RKO (cell line): Measurements from ENCODE around the gene ALKBH6.
"Not testable (repeated sequence)": the region's sequence is repeated elsewhere in the genome, so short reads cannot be mapped to it uniquely, and the experiment has no call there.

Experiments used
- DNase-seq: peaks from one replicate; pipeline ENCODE4 v3.0.0-alpha.2; 2016; ENCODE audit warnings: low spot score

ALKBH6 gene

GRCh38 chr19:36014012-36014924 lies at the start of gene ALKBH6:
ALKBH6 (minus strand) TSS chr19:36014213; CDS start chr19:36013397, 816 bp downstream.
- peak; percentile 99 for DNase-seq

- no peak for DNase-seq
Measured at GRCh38 chr19:36061367-36061766, 47.4 kb upstream of the ALKBH6 start.

- DNase-seq: peak; percentile 39
Measured at GRCh38 chr19:36060430-36060829, 46.4 kb upstream of the ALKBH6 start.

- no peak for DNase-seq
Measured at GRCh38 chr19:36059180-36059910, 45.3 kb upstream of the ALKBH6 start.

- no peak for DNase-seq
Measured at GRCh38 chr19:36058481-36059179, 44.6 kb upstream of the ALKBH6 start.

- peak; percentile 91 for DNase-seq
Measured at GRCh38 chr19:36054733-36055686, 41.0 kb upstream of the ALKBH6 start, which contains the start of gene WDR62. WDR62 (plus strand) TSS chr19:36054897; CDS start chr19:36054972, 75 bp downstream.

- peak; percentile 99 for DNase-seq
Measured at GRCh38 chr19:36054119-36054732, 40.2 kb upstream of the ALKBH6 start, which contains the start of gene THAP8. THAP8 (minus strand) TSS chr19:36054285; CDS start chr19:36054217, 68 bp downstream.

- DNase-seq: no peak
Measured at GRCh38 chr19:36051637-36052036, 37.6 kb upstream of the ALKBH6 start.

GRCh38 chr19:36051236-36051635 lies 37.2 kb upstream of the ALKBH6 start:
- no peak for DNase-seq

- no peak for DNase-seq
Measured at GRCh38 chr19:36049080-36049698, 35.2 kb upstream of the ALKBH6 start.

- DNase-seq: no peak
Measured at GRCh38 chr19:36047835-36048234, 33.8 kb upstream of the ALKBH6 start.

GRCh38 chr19:36046443-36047050 lies 32.5 kb upstream of the ALKBH6 start:
- no peak for DNase-seq

- no peak for DNase-seq
Measured at GRCh38 chr19:36043952-36044351, 29.9 kb upstream of the ALKBH6 start.

- no peak for DNase-seq
Measured at GRCh38 chr19:36041831-36042230, 27.8 kb upstream of the ALKBH6 start.

- not testable (repeated sequence) for DNase-seq
Measured at GRCh38 chr19:36041092-36041491, 27.1 kb upstream of the ALKBH6 start.

GRCh38 chr19:36040495-36040894 lies 26.5 kb upstream of the ALKBH6 start:
- no peak for DNase-seq

- DNase-seq: no peak
Measured at GRCh38 chr19:36032251-36033104, 18.5 kb upstream of the ALKBH6 start, which contains the start of gene CLIP3. CLIP3 (minus strand) TSS chr19:36032873; CDS start chr19:36032357, 516 bp downstream.

- DNase-seq: no peak
Measured at GRCh38 chr19:36031308-36031707, 17.3 kb upstream of the ALKBH6 start.
